NCI-H748 (cell line): ENCODE measurements around the gene C3orf33.

ENCODE experiments used
- DNase-seq: peaks from one replicate; lab custom pipeline; 2025; ENCODE audit not compliant: unreplicated experiment; lab: John Stamatoyannopoulos, UW

Gene C3orf33

DNA sequence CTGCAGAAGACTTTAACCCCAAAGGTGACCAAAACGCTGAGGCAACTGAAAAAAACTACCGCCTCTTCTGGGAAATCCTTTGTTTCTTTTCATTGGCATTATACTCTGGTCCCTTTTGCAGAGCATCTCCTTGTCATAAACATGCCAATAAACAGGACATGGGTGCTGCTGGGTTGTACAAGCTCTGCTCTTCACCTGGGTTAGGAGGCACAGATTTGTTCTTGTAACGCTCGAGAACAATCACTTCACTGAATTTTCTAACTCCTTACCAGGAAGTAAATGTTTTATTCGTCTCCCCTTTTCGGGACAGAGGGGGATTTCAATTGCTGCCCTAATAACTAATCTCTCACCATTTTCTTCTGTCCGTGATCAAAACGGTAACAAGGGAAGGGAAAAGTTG is 62.5 kb downstream of the C3orf33 start:
- no peak for DNase-seq

DNA sequence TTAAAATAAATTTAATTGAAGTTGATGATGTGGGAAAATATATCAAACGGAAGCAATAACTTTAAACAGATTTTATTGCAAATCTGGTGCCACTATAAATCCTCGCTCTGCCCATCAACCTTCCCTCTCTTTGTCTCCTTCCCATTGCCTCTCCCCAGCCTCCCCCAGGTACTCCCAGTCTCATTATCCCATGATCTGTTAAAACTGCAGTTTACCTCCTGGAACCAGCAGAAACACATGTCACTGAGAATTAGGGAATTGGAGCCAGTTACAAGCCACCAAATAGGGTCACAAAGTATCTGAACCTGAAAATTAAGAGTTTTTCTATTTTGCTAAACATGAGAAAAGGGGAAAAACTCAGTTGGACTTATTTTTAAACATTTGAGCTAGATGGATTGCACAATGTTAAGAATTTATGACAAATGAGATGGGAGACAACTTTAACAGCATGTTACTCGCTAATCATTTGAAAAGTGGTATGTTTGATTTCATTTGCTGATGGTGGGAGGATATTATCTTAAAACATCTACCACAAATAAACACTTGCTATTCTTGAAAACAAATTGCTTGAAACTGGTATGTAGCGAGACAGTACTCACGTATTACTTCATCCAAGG is 63.6 kb downstream of the C3orf33 start:
- DNase-seq = no peak

DNA sequence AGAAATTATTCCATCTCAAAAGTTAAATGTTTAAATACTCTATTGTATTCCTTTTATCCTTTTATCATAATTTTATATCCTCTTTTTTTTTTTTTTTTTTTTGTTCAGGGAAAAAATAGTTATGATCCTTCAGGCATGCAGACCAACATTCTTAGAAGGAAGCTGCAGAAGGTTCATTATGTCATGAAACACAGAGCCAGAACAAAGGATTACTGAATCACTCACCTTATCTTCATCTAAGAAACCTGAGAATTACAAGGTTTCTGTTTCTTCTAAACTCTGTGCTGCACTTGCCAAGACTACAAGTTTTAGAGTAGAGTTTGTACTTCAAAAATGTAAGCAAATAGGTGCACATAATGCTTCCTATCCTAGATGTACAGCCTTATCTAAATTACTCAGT is 64.5 kb downstream of the C3orf33 start:
- no peak for DNase-seq

DNA sequence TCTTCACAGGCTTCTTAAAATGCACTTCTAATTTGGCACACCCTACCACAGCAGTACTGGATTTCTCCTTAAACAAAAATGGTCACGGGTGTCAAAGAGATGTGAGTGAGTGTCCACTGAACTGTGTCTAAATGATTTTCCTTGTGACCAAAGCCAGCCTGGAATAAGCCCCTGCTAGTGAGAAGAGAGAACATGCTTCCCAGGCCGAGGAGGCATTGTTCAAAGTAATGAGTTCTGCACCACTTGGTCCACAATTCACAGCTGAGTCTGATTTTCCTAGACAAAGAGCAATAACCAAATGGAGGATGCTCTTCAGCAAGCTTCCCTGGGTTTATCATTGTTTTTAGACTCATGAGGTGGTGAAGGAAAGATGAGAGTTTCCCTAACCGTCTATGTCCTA is 65.0 kb downstream of the C3orf33 start:
- DNase-seq = no peak

DNA sequence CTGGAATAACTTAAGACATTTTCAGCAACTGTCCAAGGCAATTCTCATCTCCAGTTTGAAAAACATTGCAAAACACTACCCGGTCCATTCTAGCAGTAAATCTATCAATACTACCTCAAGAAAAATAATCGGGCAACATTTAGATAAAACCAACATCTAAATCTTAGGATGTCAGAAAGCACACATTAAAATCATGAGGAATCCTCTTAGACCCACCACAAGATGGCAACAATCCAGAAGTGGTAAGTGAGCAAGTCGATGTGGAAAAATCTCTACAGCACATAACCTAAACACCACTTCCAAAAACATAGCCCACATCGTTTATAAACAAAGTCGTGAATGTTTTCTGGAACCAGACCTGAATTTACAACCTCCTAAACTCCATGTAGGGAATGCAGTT is 66.9 kb downstream of the C3orf33 start:
- no peak for DNase-seq

DNA sequence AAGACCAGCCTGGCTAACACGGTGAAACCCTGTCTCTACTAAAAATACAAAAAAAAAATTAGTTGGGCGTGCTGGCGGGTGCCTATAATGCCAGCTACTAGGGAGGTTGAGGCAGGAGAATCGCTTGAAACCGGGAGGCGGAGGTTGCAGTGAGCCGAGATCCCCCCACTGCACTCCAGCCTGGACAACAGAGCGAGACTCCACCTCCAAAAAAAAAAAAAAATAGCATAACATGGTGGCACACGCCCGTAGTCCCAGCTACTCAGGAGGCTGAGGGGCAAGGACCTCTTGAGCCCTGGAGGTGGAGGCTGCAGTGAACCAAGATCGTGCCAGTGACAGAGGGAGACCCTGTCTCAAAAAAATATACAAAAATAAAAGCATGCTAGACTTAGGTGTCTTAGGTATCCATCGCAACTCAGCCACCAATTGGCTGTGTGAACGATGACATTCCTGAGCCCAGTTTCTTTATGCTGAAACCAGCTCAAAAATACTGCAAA is 67.5 kb downstream of the C3orf33 start:
- no peak for DNase-seq

DNA sequence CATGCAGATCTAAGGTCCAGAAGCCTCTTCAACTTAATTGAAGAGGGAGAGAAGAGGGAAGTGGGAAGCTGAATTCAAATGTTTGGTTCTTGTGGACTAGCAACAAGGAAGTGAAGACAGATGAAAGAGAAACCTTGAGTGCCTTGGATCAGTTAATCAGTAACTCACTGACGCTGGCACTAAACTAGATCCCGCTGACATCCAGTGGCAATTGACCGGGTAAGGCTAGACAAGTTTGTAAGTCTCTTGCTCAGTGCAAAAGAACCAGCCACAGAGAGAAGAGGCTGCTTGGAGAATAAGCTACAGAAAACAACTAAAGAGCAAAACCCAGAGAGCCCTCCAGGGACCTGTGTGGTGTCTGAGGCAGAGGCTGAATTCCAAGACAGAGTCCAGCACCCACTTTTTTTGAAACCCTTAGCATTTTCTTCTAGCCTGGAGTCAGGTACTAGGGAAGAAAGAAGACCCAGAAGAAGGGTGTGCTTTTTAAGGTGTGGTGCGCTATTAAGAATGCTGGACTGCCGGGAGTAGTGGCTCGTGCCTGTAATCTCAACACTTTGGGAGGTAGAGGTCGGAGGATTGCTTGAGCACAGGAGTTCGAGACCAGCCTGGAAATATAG is 68.1 kb downstream of the C3orf33 start:
- DNase-seq = no peak

DNA sequence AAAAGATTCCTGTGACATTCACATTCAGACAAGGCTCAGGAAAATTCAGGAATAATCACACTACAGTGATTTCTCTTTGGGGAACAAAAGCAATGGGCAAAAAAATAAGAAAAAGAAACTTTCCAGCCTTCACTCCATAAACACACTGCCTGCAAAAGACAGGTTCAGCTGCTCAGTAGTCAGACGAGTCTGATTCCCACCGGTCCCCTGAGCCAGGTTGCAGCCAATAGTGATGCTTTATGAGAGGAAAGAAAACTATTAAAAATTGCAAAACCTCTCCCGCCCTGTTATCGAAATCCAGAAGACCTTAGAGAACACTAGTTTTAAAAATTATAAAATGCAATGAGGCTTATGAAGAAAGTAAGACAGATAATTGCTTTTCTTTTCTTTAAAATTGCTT is 69.7 kb downstream of the C3orf33 start:
- DNase-seq = no peak

DNA sequence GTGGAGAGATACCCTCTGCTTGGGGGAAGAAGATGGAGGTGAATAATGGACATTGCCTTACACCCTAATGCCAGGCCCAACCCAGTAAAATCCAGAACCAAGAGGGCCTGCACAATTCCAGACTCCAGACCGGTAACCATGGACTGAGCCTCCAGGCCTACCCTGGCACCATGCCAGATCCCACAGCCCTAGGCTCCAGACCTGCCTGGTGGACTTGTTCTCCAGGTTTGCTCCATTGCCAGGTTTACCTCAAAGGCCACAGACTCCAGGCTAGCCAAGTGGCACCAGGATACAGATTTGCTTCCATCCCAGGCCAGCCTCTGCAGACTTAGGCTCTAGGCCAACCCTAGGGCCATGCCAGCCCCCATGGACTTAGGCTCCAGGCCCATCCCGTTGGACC is 75.2 kb downstream of the C3orf33 start:
- no peak for DNase-seq

DNA sequence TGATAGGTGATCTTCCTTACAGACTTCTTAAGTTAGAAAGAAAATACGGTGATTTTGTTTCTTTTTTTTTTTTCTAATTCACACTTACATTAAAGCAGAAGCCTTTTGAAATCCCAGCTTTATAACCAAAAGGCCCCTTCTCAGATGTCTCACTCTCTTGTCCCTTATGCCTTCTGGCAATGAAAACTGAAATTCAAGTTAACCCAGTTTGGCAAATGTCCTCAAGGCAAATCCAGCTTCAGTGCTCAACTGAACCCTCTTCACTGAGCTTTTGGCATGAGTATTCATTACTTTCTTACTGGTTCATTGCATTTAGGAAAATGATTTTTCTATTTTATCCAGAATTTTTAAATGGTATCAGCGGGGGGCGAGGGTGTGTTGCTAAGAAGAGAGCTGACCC is 78.2 kb downstream of the C3orf33 start:
- no peak for DNase-seq

DNA sequence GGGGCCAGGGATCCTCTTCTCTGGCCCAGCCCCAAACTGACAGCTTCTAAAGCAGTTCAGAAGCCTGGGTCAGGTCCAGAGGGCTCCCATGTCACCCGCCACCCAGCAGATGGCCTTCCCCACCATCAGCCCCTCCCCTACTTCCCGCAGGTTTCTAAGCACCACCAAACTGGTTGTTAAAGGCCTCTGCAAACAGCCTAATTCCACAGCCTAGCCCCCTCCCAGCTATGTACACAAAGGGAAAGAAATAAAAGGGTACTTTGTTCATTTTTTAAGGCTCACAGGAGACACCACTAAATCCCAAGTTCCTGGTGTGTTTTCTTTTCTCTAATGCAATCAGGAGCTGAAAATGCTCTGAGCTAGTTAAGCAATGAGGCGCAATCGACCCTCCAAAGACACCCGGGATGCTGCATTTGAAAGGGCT is 91.8 kb downstream of the C3orf33 start:
- peak; percentile 34 for DNase-seq
